ENCODE measurements around the gene FRMD4A.
A peak's percentile ranks its signal among the peaks of the same experiment; 100 is the strongest.

The FRMD4A gene

DNA sequence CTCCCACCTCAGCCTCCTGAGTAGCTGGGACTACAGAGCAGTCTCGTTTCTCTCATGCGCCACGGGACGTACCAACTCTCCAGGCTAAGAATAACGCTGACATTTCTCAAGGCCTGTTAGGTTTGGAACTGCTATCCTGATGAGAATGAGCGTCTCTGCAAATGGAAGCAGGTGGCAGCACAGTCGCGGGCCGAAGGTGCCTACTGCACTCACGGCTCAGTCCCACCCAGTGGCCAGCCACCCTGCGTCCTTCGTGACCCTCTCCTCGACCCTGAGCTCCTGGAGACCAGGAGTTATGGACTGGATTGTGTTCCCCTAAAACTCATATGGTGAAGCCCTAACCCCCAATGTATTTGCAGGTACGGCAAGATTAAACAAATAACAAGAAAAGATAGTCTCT, 469.8 kb downstream of the FRMD4A start:
- Histone ChIP-seq H3K27ac (ENCODE audit: poor library complexity, severe bottlenecking) (no peak overlapping the region), H3K27me3 (ENCODE audit: insufficient read depth, poor library complexity, severe bottlenecking) (no peaks in the 10 kb centered on the region), H3K4me3 (ENCODE audit: severe bottlenecking) (no peak overlapping the region), H3K4me1 (ENCODE audit: insufficient read depth, poor library complexity, severe bottlenecking) (peaks cover 12% of the 10 kb centered on the region), H3K9me3 (ENCODE audit: severe bottlenecking) (no peaks in the 10 kb centered on the region), H3K36me3 (ENCODE audit: low read depth) (no peaks in the 10 kb centered on the region)
- no peak for DNase-seq (ENCODE audit: low spot score)
- TF ChIP-seq, protein P1, sequence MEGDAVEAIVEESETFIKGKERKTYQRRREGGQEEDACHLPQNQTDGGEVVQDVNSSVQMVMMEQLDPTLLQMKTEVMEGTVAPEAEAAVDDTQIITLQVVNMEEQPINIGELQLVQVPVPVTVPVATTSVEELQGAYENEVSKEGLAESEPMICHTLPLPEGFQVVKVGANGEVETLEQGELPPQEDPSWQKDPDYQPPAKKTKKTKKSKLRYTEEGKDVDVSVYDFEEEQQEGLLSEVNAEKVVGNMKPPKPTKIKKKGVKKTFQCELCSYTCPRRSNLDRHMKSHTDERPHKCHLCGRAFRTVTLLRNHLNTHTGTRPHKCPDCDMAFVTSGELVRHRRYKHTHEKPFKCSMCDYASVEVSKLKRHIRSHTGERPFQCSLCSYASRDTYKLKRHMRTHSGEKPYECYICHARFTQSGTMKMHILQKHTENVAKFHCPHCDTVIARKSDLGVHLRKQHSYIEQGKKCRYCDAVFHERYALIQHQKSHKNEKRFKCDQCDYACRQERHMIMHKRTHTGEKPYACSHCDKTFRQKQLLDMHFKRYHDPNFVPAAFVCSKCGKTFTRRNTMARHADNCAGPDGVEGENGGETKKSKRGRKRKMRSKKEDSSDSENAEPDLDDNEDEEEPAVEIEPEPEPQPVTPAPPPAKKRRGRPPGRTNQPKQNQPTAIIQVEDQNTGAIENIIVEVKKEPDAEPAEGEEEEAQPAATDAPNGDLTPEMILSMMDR (IDR thresholded peaks at IDR 0.05; ENCODE audit: poor library complexity, severe bottlenecking), result no peak
- no peak for ATAC-seq (ENCODE audit: low read depth)

DNA sequence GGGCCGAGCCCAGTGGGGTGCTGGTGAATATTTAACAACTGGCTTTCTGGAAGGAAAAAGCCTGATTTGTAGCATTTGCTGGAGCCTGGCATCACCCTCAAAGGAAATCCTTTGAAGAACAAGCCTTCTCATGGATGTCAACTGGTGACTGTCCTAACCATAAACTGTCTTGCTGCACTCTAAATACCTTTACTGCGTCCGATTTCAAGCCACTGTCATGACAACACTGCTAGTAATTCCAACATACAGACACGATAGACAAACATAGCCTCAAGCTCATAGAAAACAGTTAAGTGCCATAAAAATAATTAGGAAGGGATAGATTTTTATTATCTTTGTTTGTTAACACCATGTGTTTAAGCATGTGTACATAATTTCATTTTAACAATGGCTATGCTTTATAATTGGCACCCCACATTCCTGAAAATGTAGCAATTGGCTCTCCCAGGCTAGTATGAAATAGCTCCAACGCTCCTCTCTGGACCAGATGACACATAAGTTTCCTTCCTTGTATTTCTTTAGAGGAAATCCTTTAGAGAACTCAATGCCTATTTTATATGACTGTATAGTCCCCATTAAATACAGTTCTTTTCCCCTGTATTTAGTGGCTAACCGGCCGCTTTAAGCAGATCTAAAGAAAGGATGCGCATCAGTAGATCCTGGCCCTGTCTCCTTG, 470.6 kb downstream of the FRMD4A start:
- no peak for DNase-seq (ENCODE audit: low spot score)
- ATAC-seq (ENCODE audit: low read depth), result no peak
- no peaks in the 10 kb centered on the region for H3K9me3 ChIP-seq (ENCODE audit: severe bottlenecking)

DNA sequence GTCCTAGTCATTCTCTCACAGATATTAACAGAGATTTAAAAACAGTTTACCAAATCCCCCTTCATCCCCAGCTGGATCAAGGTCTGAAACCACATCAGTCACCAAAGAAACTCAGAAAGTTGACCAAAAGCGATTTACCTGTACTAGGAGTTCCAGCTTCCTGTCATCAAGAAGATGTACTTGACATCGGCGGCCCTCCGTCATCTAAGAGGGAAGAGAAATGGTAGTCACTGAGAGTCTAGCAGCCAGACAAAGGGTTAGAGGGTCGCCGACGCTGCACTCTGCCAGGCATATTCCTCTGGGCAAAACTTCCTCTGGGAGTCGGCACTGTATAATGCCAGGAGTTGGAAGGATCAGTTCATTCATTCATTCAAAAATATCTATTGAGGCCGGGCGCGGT, 472.0 kb downstream of the FRMD4A start:
- Histone ChIP-seq H3K27me3 (ENCODE audit: insufficient read depth, poor library complexity, severe bottlenecking) (no peaks in the 10 kb centered on the region), H3K9me3 (ENCODE audit: severe bottlenecking) (no peaks in the 10 kb centered on the region), H3K4me1 (ENCODE audit: insufficient read depth, poor library complexity, severe bottlenecking) (peaks cover 2% of the 10 kb centered on the region), H3K36me3 (ENCODE audit: low read depth) (no peaks in the 10 kb centered on the region), H3K4me3 (ENCODE audit: severe bottlenecking) (no peak overlapping the region), H3K27ac (ENCODE audit: poor library complexity, severe bottlenecking) (no peak overlapping the region)
- TF ChIP-seq, protein P1 (IDR thresholded peaks at IDR 0.05; ENCODE audit: poor library complexity, severe bottlenecking), result no peak
- DNase-seq (ENCODE audit: low spot score) (no peak), ATAC-seq (ENCODE audit: low read depth) (no peak)

More for the DNA sequence above, 470.6 kb downstream of the FRMD4A start:
- H3K36me3 ChIP-seq (ENCODE audit: low read depth), result no peaks in the 10 kb centered on the region
- H3K4me1 ChIP-seq (ENCODE audit: insufficient read depth, poor library complexity, severe bottlenecking), result peaks cover 4% of the 10 kb centered on the region
- TF ChIP-seq, protein P1 (IDR thresholded peaks at IDR 0.05; ENCODE audit: poor library complexity, severe bottlenecking), result no peak
- H3K27ac ChIP-seq (ENCODE audit: poor library complexity, severe bottlenecking), result no peak overlapping the region
- no peak overlapping the region for H3K4me3 ChIP-seq (ENCODE audit: severe bottlenecking)
- H3K27me3 ChIP-seq (ENCODE audit: insufficient read depth, poor library complexity, severe bottlenecking), result no peaks in the 10 kb centered on the region

DNA sequence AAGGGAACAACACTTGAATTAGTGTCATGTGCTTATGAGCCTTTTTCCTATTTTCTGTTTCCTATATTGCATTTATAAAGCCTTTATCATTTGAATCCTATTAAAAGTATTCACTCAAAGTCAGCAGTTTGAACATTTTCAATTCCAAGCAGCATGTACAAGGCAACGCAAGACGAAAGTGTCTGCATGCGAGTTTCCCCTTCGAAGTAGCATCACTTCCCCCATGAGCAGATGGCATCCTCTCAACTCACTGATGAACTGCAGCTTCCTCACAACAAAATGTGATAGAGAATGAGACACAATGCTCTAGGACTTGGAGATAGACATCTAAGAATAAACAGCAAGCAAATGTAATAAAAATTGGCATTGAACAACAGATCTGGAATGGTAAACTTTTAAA, 473.3 kb downstream of the FRMD4A start:
- H3K4me1 ChIP-seq (ENCODE audit: insufficient read depth, poor library complexity, severe bottlenecking), result peaks cover under 1% of the 10 kb centered on the region
- DNase-seq (ENCODE audit: low spot score) (no peak), ATAC-seq (ENCODE audit: low read depth) (no peak)
- no peaks in the 10 kb centered on the region for H3K36me3 ChIP-seq (ENCODE audit: low read depth)
- TF ChIP-seq, protein P1 (IDR thresholded peaks at IDR 0.05; ENCODE audit: poor library complexity, severe bottlenecking), result no peak
- no peaks in the 10 kb centered on the region for H3K27me3 ChIP-seq (ENCODE audit: insufficient read depth, poor library complexity, severe bottlenecking)
- H3K9me3 ChIP-seq (ENCODE audit: severe bottlenecking), result no peaks in the 10 kb centered on the region
- H3K4me3 ChIP-seq (ENCODE audit: severe bottlenecking), result no peak overlapping the region
- no peak overlapping the region for H3K27ac ChIP-seq (ENCODE audit: poor library complexity, severe bottlenecking)

DNA sequence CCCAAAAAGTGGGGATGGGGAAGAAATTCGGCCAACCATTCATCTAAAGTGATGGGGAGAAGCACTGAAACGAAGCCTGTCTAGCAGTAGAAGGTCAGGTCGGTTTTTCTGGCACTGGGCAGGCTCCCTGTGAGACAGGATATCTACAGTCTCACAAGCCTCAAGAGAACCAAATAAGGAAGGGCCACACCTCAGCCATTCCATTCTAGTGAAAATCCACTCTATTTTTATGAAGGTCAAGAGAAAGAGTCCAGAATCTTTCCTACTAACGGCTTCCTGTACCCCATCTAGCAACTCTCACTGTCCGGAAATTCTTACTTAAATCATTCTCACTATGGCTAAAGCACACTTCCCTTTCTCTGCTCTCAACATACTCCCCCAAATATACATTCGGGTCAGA, 476.9 kb downstream of the FRMD4A start:
- DNase-seq (ENCODE audit: low spot score) (no peak), ATAC-seq (ENCODE audit: low read depth) (peak; percentile 31; the same call in 1 of the 3 replicates)
- no peaks in the 10 kb centered on the region for H3K9me3 ChIP-seq (ENCODE audit: severe bottlenecking)
- no peaks in the 10 kb centered on the region for H3K36me3 ChIP-seq (ENCODE audit: low read depth)
- no peaks in the 10 kb centered on the region for H3K27me3 ChIP-seq (ENCODE audit: insufficient read depth, poor library complexity, severe bottlenecking)
- H3K4me3 ChIP-seq (ENCODE audit: severe bottlenecking), result no peak overlapping the region
- no peaks in the 10 kb centered on the region for H3K4me1 ChIP-seq (ENCODE audit: insufficient read depth, poor library complexity, severe bottlenecking)
- no peak overlapping the region for H3K27ac ChIP-seq (ENCODE audit: poor library complexity, severe bottlenecking)
- TF ChIP-seq, protein P1 (IDR thresholded peaks at IDR 0.05; ENCODE audit: poor library complexity, severe bottlenecking), result no peak
